Measurements from ENCODE around the gene MKRN2OS. TPM values are rescaled to one million over a fixed set of nuclear protein-coding genes. Genes with fewer than 3 reads are reported as not detected.

The MKRN2OS gene
- polyA plus RNA-seq, 2 of the 4 experiments (the other 2 are of a cell fraction): not detected

GRCh38 chr3:12566976-12567375 lies 21.7 kb upstream of the MKRN2OS start:
- peaks cover 5% of the 10 kb centered on the region; the same call in 2 of the 3 replicates for H3K9me3 ChIP-seq
- DNase-seq (ENCODE audit: low read depth in 1 of 2, low spot score in 1 of 2) (no peak), FAIRE-seq (no peak), ATAC-seq (no peak)
- peaks cover 10% of the 10 kb centered on the region for H3K4me1 ChIP-seq
- TF ChIP-seq RNF2 (IDR thresholded peaks at IDR 0.05; ENCODE audit: borderline replicate concordance, low read depth) (no peak), EHF (CRISPR knock-in tag; IDR thresholded peaks at IDR 0.05) (no peak), REST (IDR thresholded peaks at IDR 0.05) (no peak), KDM5A (IDR thresholded peaks at IDR 0.05) (no peak), GATA3 (IDR thresholded peaks at IDR 0.05; ENCODE audit: borderline replicate concordance) (no peak), USF2 (IDR thresholded peaks at IDR 0.05) (no peak), HES2 (IDR thresholded peaks at IDR 0.05) (no peak), HOXB13 (CRISPR knock-in tag; IDR thresholded peaks at IDR 0.05; ENCODE audit: low read depth) (no peak), ZNF302 (CRISPR knock-in tag; IDR thresholded peaks at IDR 0.05) (no peak), CBX2 (IDR thresholded peaks at IDR 0.05; ENCODE audit: borderline replicate concordance, low read depth) (no peak), SREBF2 (IDR thresholded peaks at IDR 0.05) (no peak)
- ChIA-PET CTCF (interaction anchor here (0.6 kb wide), 2 partner anchors 671 to 1832 kb away, joined by 3 read pairs; no protein-coding TSS in a partner anchor), POLR2A (interaction anchor here (0.7 kb wide), 1 partner anchor 1119 kb away, joined by 4 read pairs; no protein-coding TSS in a partner anchor)
- no peak overlapping the region for H3K4me2 ChIP-seq
- H3K27ac ChIP-seq: no peak overlapping the region
- H3K4me3 ChIP-seq: no peak overlapping the region

GRCh38 chr3:12562451-12562850 lies 17.2 kb upstream of the MKRN2OS start:
- peaks cover 28% of the 10 kb centered on the region for H3K4me1 ChIP-seq
- H3K4me3 ChIP-seq: no peak overlapping the region
- DNase-seq (ENCODE audit: low read depth in 1 of 2, low spot score in 1 of 2) (no peak), ATAC-seq (no peak), FAIRE-seq (no peak)
- peaks cover 5% of the 10 kb centered on the region; the same call in 2 of the 3 replicates for H3K9me3 ChIP-seq
- ChIA-PET CTCF (interaction anchor here (1.2 to 1.6 kb wide), 5 partner anchors 13 to 158 kb away, joined by 3 to 6 read pairs (median 5); no protein-coding TSS in a partner anchor), POLR2A (interaction anchor here (1.2 kb wide), 1 partner anchor 8 kb away, joined by 5 read pairs; no protein-coding TSS in a partner anchor)
- H3K4me2 ChIP-seq: no peak overlapping the region
- H3K27ac ChIP-seq: no peak overlapping the region
- no peak for TF ChIP-seq TP53 (CRISPR knock-in tag; IDR thresholded peaks at IDR 0.05)
- TF ChIP-seq CHD2 (IDR thresholded peaks at IDR 0.05; ENCODE audit: low read length, partially characterized antibody): no peak
- TF ChIP-seq NPAS2 (CRISPR knock-in tag; IDR thresholded peaks at IDR 0.05; ENCODE audit: borderline replicate concordance): no peak
- TF ChIP-seq RNF2 (IDR thresholded peaks at IDR 0.05; ENCODE audit: borderline replicate concordance, low read depth): no peak
- no peak for TF ChIP-seq GATA3 (IDR thresholded peaks at IDR 0.05; ENCODE audit: borderline replicate concordance)
- TF ChIP-seq RARB (CRISPR knock-in tag; IDR thresholded peaks at IDR 0.05): no peak
- TF ChIP-seq FOXS1 (CRISPR knock-in tag; IDR thresholded peaks at IDR 0.05): no peak
- TF ChIP-seq HEYL (CRISPR knock-in tag; IDR thresholded peaks at IDR 0.05): no peak
- 73% methylated on average over 1 of the region's 1 CpG for WGBS (ENCODE audit: missing lambda C conversion rate)

GRCh38 chr3:12561397-12561796 lies 16.1 kb upstream of the MKRN2OS start:
- Histone ChIP-seq H3K27ac (no peak overlapping the region), H3K4me3 (no peak overlapping the region), H3K4me2 (no peak overlapping the region), H3K4me1 (peaks cover 28% of the 10 kb centered on the region), H3K9me3 (no peaks in the 10 kb centered on the region; the same call in 2 of the 3 replicates)
- FAIRE-seq (no peak), DNase-seq (ENCODE audit: low read depth in 1 of 2, low spot score in 1 of 2) (no peak), ATAC-seq (no peak)
- CTCF ChIA-PET: interaction anchor here (1.2 kb wide), 1 partner anchor 16 kb away, joined by 3 read pairs; no protein-coding TSS in a partner anchor
- POLR2A ChIA-PET: no interaction called here
- TF ChIP-seq RCOR1 (IDR thresholded peaks at IDR 0.05; ENCODE audit: low read depth, low read length): no peak
- no peak for TF ChIP-seq MAZ (IDR thresholded peaks at IDR 0.05; ENCODE audit: borderline replicate concordance, low read depth, low read length)
- TF ChIP-seq PHF8 (IDR thresholded peaks at IDR 0.05; ENCODE audit: borderline replicate concordance, low read depth): no peak
- no peak for TF ChIP-seq KDM5A (IDR thresholded peaks at IDR 0.05)
- no peak for TF ChIP-seq NR3C1 (IDR thresholded peaks at IDR 0.05)
- TF ChIP-seq JUNB (IDR thresholded peaks at IDR 0.05): no peak
- TF ChIP-seq BCL3 (IDR thresholded peaks at IDR 0.05): no peak
- no peak for TF ChIP-seq FOSL2 (IDR thresholded peaks at IDR 0.05)
- TF ChIP-seq FOSL2 (CRISPR knock-in tag; IDR thresholded peaks at IDR 0.05): no peak
- no peak for TF ChIP-seq HEYL (CRISPR knock-in tag; IDR thresholded peaks at IDR 0.05)
- TF ChIP-seq ZFP36 (IDR thresholded peaks at IDR 0.05; ENCODE audit: borderline replicate concordance, partially characterized antibody): no peak
- no peak for TF ChIP-seq MAFK (IDR thresholded peaks at IDR 0.05; ENCODE audit: partially characterized antibody)
- no peak for TF ChIP-seq POLR2A (IDR thresholded peaks at IDR 0.05; ENCODE audit: low read length)
- TF ChIP-seq POLR2AphosphoS2 (conservative IDR thresholded peaks at IDR 0.05; ENCODE audit: low read length): no peak
- TF ChIP-seq FOXS1 (CRISPR knock-in tag; IDR thresholded peaks at IDR 0.05): no peak
- 87% methylated on average over 2 of the region's 2 CpGs for WGBS (ENCODE audit: missing lambda C conversion rate)

Data from A549 (cell line).